Uterus (tissue), 4 donors: ENCODE data around the gene ADPRM. TPM values are rescaled to one million over a fixed set of nuclear protein-coding genes. Genes with fewer than 3 reads are reported as not detected.

Source experiments
- DNase-seq, 2 donors: peaks; one replicate each; pipeline ENCODE4 v3.0.0-alpha.2; 2019 to 2020
- H3K27ac ChIP-seq, 2 donors: fragments of 200-600 bp; sonication (generic); 1 replicate in 1 of 2; 2 replicates in 1 of 2; pipeline ENCODE4 v1.5.1; 2016 to 2018
- H3K27me3 ChIP-seq, 2 donors: fragments of 200-600 bp; sonication (generic); one replicate each; pipeline ENCODE4 v1.5.1; 2018 to 2019; ENCODE audit warnings: control low read depth in 1 of 2
- H3K36me3 ChIP-seq, 2 donors: fragments of 200-600 bp; sonication (generic); one replicate each; pipeline ENCODE4 v1.5.1; 2019; ENCODE audit warnings: control low read depth in 1 of 2
- H3K4me1 ChIP-seq, 2 donors: fragments of 200-600 bp; sonication (generic); one replicate each; pipeline ENCODE4 v1.5.1; 2018 to 2019; ENCODE audit warnings: control low read depth in 1 of 2
- H3K4me3 ChIP-seq, 2 donors: fragments of 200-600 bp; sonication (generic); 1 replicate in 1 of 2; 2 replicates in 1 of 2; pipeline ENCODE4 v1.5.1; 2018 to 2019; ENCODE audit warnings: mild to moderate bottlenecking in 1 of 2
- H3K9me3 ChIP-seq, 2 donors: fragments of 200-600 bp; sonication (generic); one replicate each; pipeline ENCODE4 v1.5.1; 2019; ENCODE audit warnings: control low read depth in 1 of 2
- CTCF ChIP-seq, 4 experiments: fragments of 200-600 bp in 2 of 4; fragments of 450-650 bp in 2 of 4; sonication (generic) in 2 of 4; IDR thresholded peaks; one replicate each; pipeline ENCODE4 v1.5.1; 2016 to 2019; ENCODE audit warnings: antibody characterized with exemption in 4 of 4, mild to moderate bottlenecking in 2 of 4, moderate library complexity in 1 of 4
- POLR2A ChIP-seq, 2 donors: fragments of 450-650 bp; IDR thresholded peaks; one replicate each; pipeline ENCODE4 v1.6.1; 2016; ENCODE audit warnings: antibody characterized with exemption in 2 of 2, mild to moderate bottlenecking in 1 of 2, moderate library complexity in 1 of 2
- intact Hi-C: fragments of 100-400 bp; cut with DNase I; formaldehyde crosslinking; loops from one replicate; pipeline ENCODE4 v1.15.1; 2023; ENCODE audit warnings: low total_unique reads
- total RNA-seq, 4 donors: library from RNA; depleted of rRNA in 3 of 4; stranded (reverse); fragments of >200 nt in 3 of 4; gene quantifications; one replicate each; pipeline versions ENCODE4 v1.1.0 to v1.2.4, GENCODE V29; 2014 to 2023
- donor health status: DM: yes; HTN: yes; CAD: no.

The ADPRM gene
- total RNA-seq, 4 donors from 2014 or later, result 14.0 to 32.6 (median 17.8) TPM

DNA sequence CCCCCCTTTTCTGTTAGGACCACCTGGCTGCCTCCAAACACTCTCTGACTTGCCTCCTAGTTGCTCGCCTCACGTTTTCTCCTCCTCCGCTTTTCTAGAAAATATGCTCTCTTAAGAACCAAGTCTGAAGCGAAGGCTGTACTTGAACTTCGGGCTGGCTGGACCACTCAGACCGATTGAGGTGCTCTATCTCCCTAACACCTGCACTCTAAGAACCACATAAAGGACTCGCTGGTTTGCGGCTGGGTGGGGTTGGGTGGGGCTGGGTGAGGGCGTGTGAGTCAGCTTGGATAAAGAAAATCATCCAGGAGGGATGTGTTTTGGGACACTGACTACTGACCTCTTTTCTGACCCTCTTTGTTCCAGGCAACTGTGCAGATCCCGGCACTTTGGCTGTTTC lies 55.3 kb downstream of the ADPRM start:
- TF ChIP-seq POLR2A (IDR thresholded peaks at IDR 0.05) (no peak), CTCF (IDR thresholded peaks at IDR 0.05) (no peak)
- no peak overlapping the region for H3K4me3 ChIP-seq
- intact Hi-C loops, result no loop called here
- H3K36me3 ChIP-seq, result no peaks in the 10 kb centered on the region
- H3K27me3 ChIP-seq, result no peaks in the 10 kb centered on the region
- H3K9me3 ChIP-seq, result no peaks in the 10 kb centered on the region
- no peak for DNase-seq
- H3K4me1 ChIP-seq, result no peaks in the 10 kb centered on the region
- no peak overlapping the region for H3K27ac ChIP-seq

DNA sequence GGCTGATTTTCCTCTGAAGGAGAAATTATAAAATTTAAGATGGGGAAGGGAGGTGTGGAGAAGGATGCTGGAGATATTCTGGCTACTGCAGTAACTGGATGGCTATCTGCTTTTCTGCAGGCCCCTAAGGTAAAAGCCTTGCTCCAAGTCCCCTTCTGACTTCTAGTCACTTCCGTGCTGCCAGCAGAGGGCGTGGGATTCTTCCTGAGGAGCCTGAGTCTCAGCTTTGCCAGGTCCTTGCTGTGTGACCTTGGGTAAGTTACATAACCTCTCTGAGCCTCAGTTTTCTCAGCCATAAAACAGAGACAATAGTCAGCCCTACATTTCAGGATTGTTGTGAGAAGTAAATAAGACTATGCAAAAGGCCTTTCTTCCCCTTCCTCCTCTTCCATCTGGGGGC lies 56.7 kb downstream of the ADPRM start:
- intact Hi-C loops, result no loop called here
- H3K36me3 ChIP-seq, result no peaks in the 10 kb centered on the region

DNA sequence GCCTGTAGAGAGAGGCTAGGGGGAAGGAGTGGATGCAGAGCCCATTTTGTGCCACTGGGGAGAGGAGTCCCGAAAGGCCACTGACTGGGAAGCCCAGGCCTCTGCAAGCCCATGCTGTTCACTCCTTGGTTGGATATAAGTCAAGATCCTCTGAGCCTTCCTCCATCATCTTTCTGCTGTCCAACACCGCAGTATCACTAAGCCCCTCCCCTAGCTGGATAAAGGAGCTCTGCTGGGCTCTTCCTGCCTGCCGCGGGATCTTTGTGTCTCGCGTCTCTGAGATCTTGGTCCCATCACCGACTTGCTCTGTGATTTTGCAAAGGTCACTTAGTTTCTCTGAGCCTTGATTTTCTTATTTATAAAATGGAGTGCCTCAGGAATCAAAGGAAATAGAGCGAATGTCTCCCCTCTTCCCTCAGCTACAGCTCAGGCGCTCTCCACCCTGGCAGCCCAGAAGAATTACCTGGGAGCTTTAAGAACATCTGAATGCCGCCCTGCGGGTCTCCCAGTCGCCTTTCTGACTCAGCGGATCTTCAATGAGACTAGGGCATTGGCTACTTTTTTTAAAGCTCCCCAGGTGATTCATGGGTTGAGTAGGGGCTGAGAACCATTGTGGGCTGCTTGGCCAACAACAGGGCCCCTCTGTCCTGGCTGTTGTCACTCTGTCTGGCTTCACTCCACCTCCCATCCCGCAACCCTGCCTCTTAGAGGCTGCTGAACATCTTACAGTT lies 57.6 kb downstream of the ADPRM start:
- TF ChIP-seq POLR2A (IDR thresholded peaks at IDR 0.05) (no peak), CTCF (IDR thresholded peaks at IDR 0.05) (no peak)
- no peaks in the 10 kb centered on the region for H3K9me3 ChIP-seq
- DNase-seq, result no peak
- no peaks in the 10 kb centered on the region for H3K36me3 ChIP-seq
- H3K4me3 ChIP-seq, result no peak overlapping the region
- no peaks in the 10 kb centered on the region for H3K27me3 ChIP-seq
- H3K4me1 ChIP-seq, result no peaks in the 10 kb centered on the region
- intact Hi-C loops, result no loop called here
- H3K27ac ChIP-seq, result no peak overlapping the region

More for the DNA sequence above, 56.7 kb downstream of the ADPRM start:
- Histone ChIP-seq H3K9me3 (no peaks in the 10 kb centered on the region), H3K4me1 (no peaks in the 10 kb centered on the region), H3K4me3 (no peak overlapping the region), H3K27ac (no peak overlapping the region), H3K27me3 (no peaks in the 10 kb centered on the region)
- TF ChIP-seq POLR2A (IDR thresholded peaks at IDR 0.05), result no peak
- TF ChIP-seq CTCF (IDR thresholded peaks at IDR 0.05), result no peak
- DNase-seq, result no peak

- no peak overlapping the region for H3K27ac ChIP-seq
- TF ChIP-seq CTCF (IDR thresholded peaks at IDR 0.05), result no peak
Observed at GRCh38 chr17:10755592-10756127, 58.3 kb downstream of the ADPRM start.

DNA sequence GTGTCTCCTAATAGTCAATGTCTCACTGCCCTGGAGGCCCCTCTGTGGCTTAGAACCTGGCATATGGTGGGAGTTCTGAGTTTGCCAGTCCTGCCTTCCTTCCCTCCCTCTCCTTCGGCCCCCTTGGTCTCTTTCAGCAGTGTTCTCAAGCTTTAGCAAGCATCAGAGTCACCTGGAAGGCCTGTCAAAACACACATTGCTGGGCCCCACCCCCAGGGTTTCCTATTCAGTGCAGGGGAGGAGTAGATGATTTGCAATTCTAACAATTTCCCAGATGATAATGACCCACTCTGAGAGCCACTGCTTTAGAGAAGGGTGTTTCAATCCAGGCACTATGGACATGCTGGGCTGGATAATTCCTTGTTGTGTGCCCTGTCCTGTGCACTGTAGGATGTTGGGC lies 58.8 kb downstream of the ADPRM start:
- Histone ChIP-seq H3K27me3 (no peaks in the 10 kb centered on the region), H3K27ac (no peak overlapping the region), H3K9me3 (no peaks in the 10 kb centered on the region), H3K4me3 (no peak overlapping the region), H3K4me1 (no peaks in the 10 kb centered on the region), H3K36me3 (no peaks in the 10 kb centered on the region)
- intact Hi-C loops, result no loop called here
- TF ChIP-seq CTCF (IDR thresholded peaks at IDR 0.05) (no peak), POLR2A (IDR thresholded peaks at IDR 0.05) (no peak)
- DNase-seq, result no peak

More at GRCh38 chr17:10755592-10756127, 58.3 kb downstream of the ADPRM start:
- no peaks in the 10 kb centered on the region for H3K36me3 ChIP-seq
- H3K9me3 ChIP-seq, result no peaks in the 10 kb centered on the region
- intact Hi-C loops, result no loop called here
- H3K27me3 ChIP-seq, result no peaks in the 10 kb centered on the region
- no peaks in the 10 kb centered on the region for H3K4me1 ChIP-seq
- no peak overlapping the region for H3K4me3 ChIP-seq
- no peak for DNase-seq
